Ovary (tissue), 9 donors: ENCODE data around the gene EFEMP1. TPM values are rescaled to one million over a fixed set of nuclear protein-coding genes. Genes with fewer than 3 reads are reported as not detected.
A peak's percentile ranks its signal among the peaks of the same experiment; 100 is the strongest.

Experiments
- DNase-seq, 5 donors: peaks; one replicate each; pipeline ENCODE4 v3.0.0-alpha.2; 2019 to 2020
- H3K27ac ChIP-seq, 2 donors: fragments of 200-600 bp; one replicate each; pipeline versions ENCODE4 v1.5.1 to v1.8.0; 2019 to 2022
- H3K27me3 ChIP-seq: fragments of 200-600 bp; one replicate; pipeline ENCODE4 v1.8.0; 2022
- H3K36me3 ChIP-seq: fragments of 200-600 bp; sonication (generic); one replicate; pipeline ENCODE4 v1.5.1; 2019
- H3K4me1 ChIP-seq: one replicate; pipeline ENCODE4 v1.8.1; 2013; ENCODE audit warnings: mild to moderate bottlenecking, moderate library complexity; ENCODE audit not compliant: insufficient read depth
- H3K4me3 ChIP-seq: fragments of 200-600 bp; sonication (generic); one replicate; pipeline ENCODE4 v1.5.1; 2017
- H3K9me3 ChIP-seq, 2 donors: fragments of 200-600 bp in 1 of 2; sonication (generic) in 1 of 2; one replicate each; pipeline versions ENCODE4 v1.5.1 to v1.8.1; 2013 to 2019; ENCODE audit warnings: mild to moderate bottlenecking in 1 of 2, moderate library complexity in 1 of 2
- EP300 ChIP-seq: sonication (generic); formaldehyde crosslinking; IDR thresholded peaks from one replicate; pipeline ENCODE4 v1.6.1; 2017; ENCODE audit warnings: antibody characterized with exemption
- POLR2A ChIP-seq: fragments of 450-650 bp; IDR thresholded peaks from one replicate; pipeline ENCODE4 v1.6.1; 2017; ENCODE audit warnings: antibody characterized with exemption, mild to moderate bottlenecking, moderate library complexity
- whole genome bisulfite sequencing, 3 donors: extraction: QIAGEN DNeasy Blood & Tissue Kit in 1 of 3; methylation state at CpG; one replicate each; pipeline versions ENCODE4 v1.1.5 to v1.1.7; 2013 to 2017; 5-methylcytosine and 5-hydroxymethylcytosine counted together
- intact Hi-C, 4 donors: fragments of 100-400 bp; cut with DNase I; formaldehyde crosslinking; loops; one replicate each; pipeline versions ENCODE4 v1.11.0 to v1.15.1; 2022 to 2023
- polyA plus RNA-seq, 2 donors: library from polyadenylated mRNA; stranded (reverse); fragments of 200-250 nt in 1 of 2; fragments of 350-450 nt in 1 of 2; fragmentation: Illumina TruSeq in 1 of 2; extraction: RNeasy Lipid Tissue Mini Kit (QIAGEN cat#74804) in 1 of 2; gene quantifications; one replicate each; pipeline ENCODE4 v1.2.3, GENCODE V29; 2013 to 2014
- total RNA-seq, 7 donors: library from RNA; depleted of rRNA in 2 of 7; stranded (reverse); fragments of >200 nt in 2 of 7; fragmentation: NEBNext Ultra II Directional in 3 of 7; extraction: Animal tissue kit (Norgen Biotek cat#: 25700) in 3 of 7; gene quantifications; one replicate each; pipeline versions ENCODE4 v1.1.0 to v1.2.4, GENCODE V29; 2016 to 2023
- TF ChIP-seq, protein P1 (sequence below), 3 donors: fragments of 450-650 bp in 2 of 3; fragments of 200-600 bp in 1 of 3; IDR thresholded peaks; one replicate each; pipeline versions ENCODE4 v1.5.1 to v1.8.0; 2016 to 2022; ENCODE audit warnings: antibody characterized with exemption in 3 of 3, mild to moderate bottlenecking in 1 of 3
- donor health status: DM: no; HTN: no; CAD: no; lungs with moderate emphysema.
- donor health status: DM: no; HTN: no; CAD: no.
- donor health status: Bipolar disorder and iron deficiency.
- donor health status: DM: yes; HTN: yes; CAD: no.
- donor health status: DM: no; HTN: no; CAD: no.
- donor health status: DM: yes; HTN: yes; CAD: no.

Gene EFEMP1
- total and polyA plus RNA-seq, 9 donors: 204 to 482 (median 282) TPM

DNA sequence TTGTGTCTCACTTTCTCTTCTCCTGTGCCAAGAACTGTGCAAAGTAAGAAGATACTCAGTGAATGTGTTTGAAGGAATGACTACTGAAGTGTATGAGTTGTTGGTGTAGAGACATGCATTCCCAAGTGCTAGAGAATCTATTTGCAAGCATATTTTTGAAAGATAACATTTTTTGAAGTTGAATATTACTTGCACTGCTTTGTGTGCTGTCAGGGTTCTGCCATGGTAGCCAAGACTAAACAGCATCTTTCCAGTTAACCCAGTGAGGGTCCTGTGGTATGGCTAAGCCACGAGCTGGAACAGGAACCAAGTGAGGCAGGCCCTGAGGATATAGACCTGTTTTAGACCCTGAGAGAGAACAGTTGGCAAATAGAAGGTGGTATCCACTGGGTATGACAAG is 35.2 kb upstream of the EFEMP1 start:
- TF ChIP-seq EP300 (no peak), POLR2A (no peak)
- TF ChIP-seq, protein P1, sequence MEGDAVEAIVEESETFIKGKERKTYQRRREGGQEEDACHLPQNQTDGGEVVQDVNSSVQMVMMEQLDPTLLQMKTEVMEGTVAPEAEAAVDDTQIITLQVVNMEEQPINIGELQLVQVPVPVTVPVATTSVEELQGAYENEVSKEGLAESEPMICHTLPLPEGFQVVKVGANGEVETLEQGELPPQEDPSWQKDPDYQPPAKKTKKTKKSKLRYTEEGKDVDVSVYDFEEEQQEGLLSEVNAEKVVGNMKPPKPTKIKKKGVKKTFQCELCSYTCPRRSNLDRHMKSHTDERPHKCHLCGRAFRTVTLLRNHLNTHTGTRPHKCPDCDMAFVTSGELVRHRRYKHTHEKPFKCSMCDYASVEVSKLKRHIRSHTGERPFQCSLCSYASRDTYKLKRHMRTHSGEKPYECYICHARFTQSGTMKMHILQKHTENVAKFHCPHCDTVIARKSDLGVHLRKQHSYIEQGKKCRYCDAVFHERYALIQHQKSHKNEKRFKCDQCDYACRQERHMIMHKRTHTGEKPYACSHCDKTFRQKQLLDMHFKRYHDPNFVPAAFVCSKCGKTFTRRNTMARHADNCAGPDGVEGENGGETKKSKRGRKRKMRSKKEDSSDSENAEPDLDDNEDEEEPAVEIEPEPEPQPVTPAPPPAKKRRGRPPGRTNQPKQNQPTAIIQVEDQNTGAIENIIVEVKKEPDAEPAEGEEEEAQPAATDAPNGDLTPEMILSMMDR (IDR thresholded peaks at IDR 0.05): no peak
- Histone ChIP-seq H3K27ac (no peak overlapping the region), H3K27me3 (no peaks in the 10 kb centered on the region), H3K36me3 (no peaks in the 10 kb centered on the region), H3K4me3 (no peak overlapping the region), H3K9me3 (no peaks in the 10 kb centered on the region), H3K4me1 (peaks cover 1% of the 10 kb centered on the region)
- intact Hi-C loops: no loop called here
- no peak for DNase-seq
- WGBS, 3 donors: 32 to 76% (median 32%) methylated on average over 1 of the region's 1 CpG

DNA sequence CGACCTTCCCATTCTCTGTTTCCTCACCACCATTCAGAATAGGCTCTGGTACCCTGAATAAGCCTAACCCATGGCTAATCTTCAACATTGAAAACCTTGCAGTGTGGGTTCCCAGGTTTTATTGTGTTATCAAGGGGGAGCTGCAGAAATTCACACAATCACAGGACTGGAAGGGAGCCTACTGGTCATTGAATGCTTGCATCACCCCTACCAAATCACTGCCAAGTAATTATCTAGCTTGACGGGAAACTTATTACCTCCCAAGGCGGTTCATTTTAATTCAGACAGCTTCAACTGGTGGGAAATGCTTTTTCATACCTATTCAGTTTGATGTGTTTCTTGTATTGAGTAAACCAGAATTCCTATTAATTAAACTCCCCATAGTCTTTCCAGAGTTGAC is 33.6 kb upstream of the EFEMP1 start:
- intact Hi-C loops: no loop called here

DNA sequence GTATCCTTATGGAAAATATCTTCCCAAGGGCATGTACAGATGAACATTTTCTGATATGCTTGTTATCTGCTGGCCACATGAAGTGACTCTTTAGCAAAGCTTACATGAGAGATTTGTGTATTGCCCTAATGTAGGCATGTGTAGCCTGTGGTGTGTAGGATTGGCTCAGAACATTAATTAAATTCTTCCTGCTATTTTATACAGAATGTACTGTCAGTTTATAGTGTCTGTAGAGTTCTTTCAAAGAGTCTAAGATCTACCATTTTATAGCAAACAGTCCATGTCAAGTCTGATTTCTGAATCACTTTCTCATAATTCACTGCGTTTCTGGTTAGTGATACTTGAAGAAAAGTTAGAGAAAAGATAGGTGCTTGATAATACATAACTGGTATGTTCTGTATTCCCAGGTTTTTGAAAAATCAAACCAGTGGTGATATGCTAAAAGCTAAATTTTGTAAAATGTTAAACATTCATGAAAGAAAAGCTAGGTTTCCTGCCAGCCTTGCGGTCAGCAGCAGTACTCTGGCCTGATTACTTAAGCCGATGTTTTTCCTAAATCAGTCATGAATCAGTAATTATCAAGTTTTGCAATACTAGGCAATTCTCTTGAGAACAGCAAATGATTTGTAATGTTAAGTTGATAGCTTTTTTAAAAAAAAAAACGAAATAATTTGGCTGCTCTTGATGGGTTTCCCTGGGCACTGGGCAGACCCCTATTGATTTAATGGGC is 30.9 kb upstream of the EFEMP1 start:
- no peaks in the 10 kb centered on the region for H3K36me3 ChIP-seq
- no peak overlapping the region for H3K27ac ChIP-seq
- 26 to 33% (median 32%) methylated on average over 4 of the region's 4 CpGs for WGBS, 3 donors
- H3K4me3 ChIP-seq: no peak overlapping the region
- peaks cover 3% of the 10 kb centered on the region for H3K4me1 ChIP-seq
- H3K27me3 ChIP-seq: no peaks in the 10 kb centered on the region
- no peaks in the 10 kb centered on the region for H3K9me3 ChIP-seq
- DNase-seq: peak in 1 of 5 donors; percentile 32
- TF ChIP-seq, protein P1 (IDR thresholded peaks at IDR 0.05): peak in 1 of 3 donors; percentile 17
- no peak for TF ChIP-seq POLR2A
- intact Hi-C loops: loop anchor here in 1 of 4 donors (5.0 kb wide), 1 partner anchor 187 kb away; no protein-coding TSS in a partner anchor

More for the DNA sequence above, 33.6 kb upstream of the EFEMP1 start:
- no peaks in the 10 kb centered on the region for H3K27me3 ChIP-seq
- no peaks in the 10 kb centered on the region for H3K36me3 ChIP-seq
- no peak for DNase-seq
- WGBS, 3 donors: 63 to 80% (median 79%) methylated on average over 3 of the region's 3 CpGs
- no peaks in the 10 kb centered on the region for H3K9me3 ChIP-seq
- TF ChIP-seq EP300 (no peak), POLR2A (no peak)
- TF ChIP-seq, protein P1 (IDR thresholded peaks at IDR 0.05): no peak
- H3K27ac ChIP-seq: no peak overlapping the region
- H3K4me3 ChIP-seq: no peak overlapping the region
- H3K4me1 ChIP-seq: peaks cover 3% of the 10 kb centered on the region

DNA sequence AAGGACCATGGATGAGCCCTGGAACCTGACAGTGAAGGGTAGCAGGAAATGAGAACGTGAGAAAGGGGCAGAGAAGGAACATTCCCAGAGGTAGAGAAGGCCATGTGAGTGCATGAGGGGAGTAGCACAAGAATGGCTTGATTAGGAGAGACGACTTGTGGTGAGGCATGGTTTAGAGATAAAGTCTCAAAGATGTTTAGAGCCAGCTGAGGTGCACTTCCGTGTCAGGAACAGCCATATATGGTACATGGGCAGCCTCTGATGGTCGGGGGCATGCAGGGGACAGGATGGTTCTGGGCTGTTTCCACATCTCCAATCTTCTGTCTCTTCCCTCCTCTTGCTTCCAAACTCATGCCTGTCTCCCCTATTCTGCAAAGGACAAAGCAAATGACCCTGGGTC is 28.8 kb upstream of the EFEMP1 start:
- Histone ChIP-seq H3K27ac (no peak overlapping the region), H3K4me1 (peaks cover 2% of the 10 kb centered on the region), H3K4me3 (no peak overlapping the region), H3K27me3 (no peaks in the 10 kb centered on the region), H3K9me3 (no peaks in the 10 kb centered on the region), H3K36me3 (no peaks in the 10 kb centered on the region)
- intact Hi-C loops: loop anchor here in 1 of 4 donors (5.0 kb wide), 1 partner anchor 185 kb away; no protein-coding TSS in a partner anchor
- WGBS, 3 donors: 35 to 49% (median 45%) methylated on average over 4 of the region's 4 CpGs
- no peak for DNase-seq
- TF ChIP-seq, protein P1 (IDR thresholded peaks at IDR 0.05): no peak
- no peak for TF ChIP-seq POLR2A
- no peak for TF ChIP-seq EP300
